ENCODE results near the gene SPEG. TPM values are rescaled to one million over a fixed set of nuclear protein-coding genes. Genes with fewer than 3 reads are reported as not detected.

The SPEG gene
- polyA plus RNA-seq, 3 donors, result not detected

GRCh38 chr2:219472629-219473187, 38.1 kb downstream of the SPEG start:
- 90% methylated on average over 12 of the region's 12 CpGs for WGBS (ENCODE audit: insufficient coverage)
- Histone ChIP-seq H3K9ac (ENCODE audit: insufficient read depth, low read length, poor library complexity, severe bottlenecking) (no peak overlapping the region), H4K20me1 (ENCODE audit: insufficient read depth, low read length) (no peaks in the 10 kb centered on the region), H2AFZ (ENCODE audit: insufficient read depth, low read depth, low read length, poor library complexity, severe bottlenecking) (no peak overlapping the region), H3K27me3 (ENCODE audit: control insufficient read depth in 2 of 2, insufficient read depth in 2 of 2, low read length in 2 of 2) (no peaks in the 10 kb centered on the region), H3K9me3 (replicated peaks in 1 of 2; ENCODE audit: control insufficient read depth in 1 of 2, insufficient read depth in 1 of 2, low read length in 2 of 2) (no peaks in the 10 kb centered on the region), H3K4me2 (replicated peaks; ENCODE audit: extremely low read depth, low read length, poor library complexity, severe bottlenecking) (no peak overlapping the region), H3K27ac (ENCODE audit: low read depth in 1 of 2, low read length in 2 of 2) (no peak overlapping the region), H3K36me3 (replicated peaks in 1 of 2; ENCODE audit: control insufficient read depth in 1 of 2, insufficient read depth in 2 of 2, low read length in 2 of 2) (no peaks in the 10 kb centered on the region), H3K4me3 (replicated peaks in 1 of 3; ENCODE audit: low read depth in 2 of 3, low read length in 3 of 3) (no peak overlapping the region), H3K79me2 (ENCODE audit: insufficient read depth, low read length) (no peaks in the 10 kb centered on the region), H3K4me1 (ENCODE audit: control insufficient read depth in 1 of 2, insufficient read depth in 2 of 2, low read length in 2 of 2) (no peaks in the 10 kb centered on the region)
- Mint-ChIP-seq H3K4me1 (peaks cover 2% of the 10 kb centered on the region), H3K4me3 (no peak overlapping the region), H3K27ac (no peak overlapping the region), H3K9me3 (no peaks in the 10 kb centered on the region), H3K36me3 (no peaks in the 10 kb centered on the region), H3K27me3 (ENCODE audit: low read depth in 3 of 3) (peaks cover 5 to 21% (median 15%) of the 10 kb centered on the region in 3 donors)
- no peak for DNase-seq
- intact Hi-C loops (cut with micrococcal nuclease), result no loop called here
- TF ChIP-seq CTCF (IDR thresholded peaks at IDR 0.05), result no peak

DNA sequence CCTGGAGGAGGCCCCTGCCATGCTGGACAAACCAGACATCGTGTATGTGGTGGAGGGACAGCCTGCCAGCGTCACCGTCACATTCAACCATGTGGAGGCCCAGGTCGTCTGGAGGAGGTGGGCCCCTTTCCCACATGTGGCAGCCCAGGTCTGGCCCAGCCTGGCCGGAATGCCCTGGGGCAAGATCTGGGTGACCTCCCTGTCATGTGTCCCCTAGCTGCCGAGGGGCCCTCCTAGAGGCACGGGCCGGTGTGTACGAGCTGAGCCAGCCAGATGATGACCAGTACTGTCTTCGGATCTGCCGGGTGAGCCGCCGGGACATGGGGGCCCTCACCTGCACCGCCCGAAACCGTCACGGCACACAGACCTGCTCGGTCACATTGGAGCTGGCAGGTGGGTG, 38.9 kb downstream of the SPEG start:
- H3K4me1 Mint-ChIP-seq, result peaks cover 2% of the 10 kb centered on the region
- H3K27ac Mint-ChIP-seq, result no peak overlapping the region
- H3K9me3 ChIP-seq (replicated peaks in 1 of 2; ENCODE audit: control insufficient read depth in 1 of 2, insufficient read depth in 1 of 2, low read length in 2 of 2), result no peaks in the 10 kb centered on the region
- H3K36me3 Mint-ChIP-seq, result no peaks in the 10 kb centered on the region
- H3K4me3 Mint-ChIP-seq, result no peak overlapping the region
- no peaks in the 10 kb centered on the region for H3K36me3 ChIP-seq (replicated peaks in 1 of 2; ENCODE audit: control insufficient read depth in 1 of 2, insufficient read depth in 2 of 2, low read length in 2 of 2)
- TF ChIP-seq CTCF (IDR thresholded peaks at IDR 0.05), result no peak
- H3K9ac ChIP-seq (ENCODE audit: insufficient read depth, low read length, poor library complexity, severe bottlenecking), result no peak overlapping the region
- no peaks in the 10 kb centered on the region for H3K9me3 Mint-ChIP-seq
- intact Hi-C loops (cut with micrococcal nuclease), result no loop called here
- no peak for DNase-seq
- 98% methylated on average over 15 of the region's 18 CpGs for WGBS (ENCODE audit: insufficient coverage)
- H3K79me2 ChIP-seq (ENCODE audit: insufficient read depth, low read length), result no peaks in the 10 kb centered on the region
- H3K4me1 ChIP-seq (ENCODE audit: control insufficient read depth in 1 of 2, insufficient read depth in 2 of 2, low read length in 2 of 2), result no peaks in the 10 kb centered on the region
- no peak overlapping the region for H3K27ac ChIP-seq (ENCODE audit: low read depth in 1 of 2, low read length in 2 of 2)
- H3K27me3 ChIP-seq (ENCODE audit: control insufficient read depth in 2 of 2, insufficient read depth in 2 of 2, low read length in 2 of 2), result no peaks in the 10 kb centered on the region
- H3K4me2 ChIP-seq (replicated peaks; ENCODE audit: extremely low read depth, low read length, poor library complexity, severe bottlenecking), result no peak overlapping the region
- no peaks in the 10 kb centered on the region for H4K20me1 ChIP-seq (ENCODE audit: insufficient read depth, low read length)
- no peak overlapping the region for H3K4me3 ChIP-seq (replicated peaks in 1 of 3; ENCODE audit: low read depth in 2 of 3, low read length in 3 of 3)
- H2AFZ ChIP-seq (ENCODE audit: insufficient read depth, low read depth, low read length, poor library complexity, severe bottlenecking), result no peak overlapping the region
- peaks cover 5 to 21% (median 15%) of the 10 kb centered on the region in 3 donors for H3K27me3 Mint-ChIP-seq (ENCODE audit: low read depth in 3 of 3)
